GM12873 (cell line): Measurements from ENCODE around the gene CPNE7.

Experiments
- TF ChIP-seq, protein P1 (sequence below): IDR thresholded peaks from 2 replicates; pipeline ENCODE4 v1.5.1; 2012; ENCODE audit warnings: low read depth, mild to moderate bottlenecking, moderate library complexity, low read length, control low read depth; ENCODE audit not compliant: insufficient read depth; ENCODE audit errors: missing control alignments

CPNE7 gene

DNA sequence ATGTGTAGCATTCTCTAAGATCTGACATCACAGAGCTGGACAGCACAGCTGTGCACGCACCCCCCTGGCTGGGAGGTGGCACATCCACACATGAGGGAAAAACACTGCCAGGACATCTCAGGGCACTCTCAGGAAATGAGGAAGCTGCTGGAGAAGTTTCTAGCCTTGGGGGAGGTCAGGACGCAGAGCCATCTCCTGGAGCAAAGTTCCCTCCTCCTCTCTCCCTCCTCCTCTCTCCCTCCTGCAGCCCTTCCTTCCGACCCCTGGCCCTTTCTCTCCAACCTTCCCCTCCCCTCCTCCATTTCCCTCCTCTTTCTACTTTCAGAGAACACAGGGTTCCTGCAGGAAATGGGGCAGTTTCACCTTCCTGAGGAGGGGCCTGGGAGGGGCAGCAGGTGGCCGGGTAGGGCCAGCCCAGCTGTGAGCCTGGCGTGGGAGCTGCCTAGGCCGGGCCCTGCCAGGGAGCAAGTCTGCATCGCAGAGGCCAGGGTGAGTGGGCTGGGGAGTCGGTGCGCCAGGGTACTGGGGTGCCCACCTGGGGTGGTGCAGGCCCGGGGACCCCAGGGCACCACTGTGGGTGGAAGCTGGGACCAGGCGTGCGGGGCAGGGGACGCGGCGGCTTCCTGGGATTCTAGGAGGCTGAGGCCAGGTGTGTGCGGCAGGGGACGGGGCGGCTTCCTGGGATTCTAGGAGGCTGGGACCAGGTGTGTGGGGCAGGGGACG lies 37.8 kb downstream of the CPNE7 start, which contains the start of gene DPEP1:
Gene DPEP1 (plus strand): TSS at position 412 of the 723 bp plus-strand sequence. CDS start 16,769 bp downstream, outside the sequence.
- TF ChIP-seq, protein P1, sequence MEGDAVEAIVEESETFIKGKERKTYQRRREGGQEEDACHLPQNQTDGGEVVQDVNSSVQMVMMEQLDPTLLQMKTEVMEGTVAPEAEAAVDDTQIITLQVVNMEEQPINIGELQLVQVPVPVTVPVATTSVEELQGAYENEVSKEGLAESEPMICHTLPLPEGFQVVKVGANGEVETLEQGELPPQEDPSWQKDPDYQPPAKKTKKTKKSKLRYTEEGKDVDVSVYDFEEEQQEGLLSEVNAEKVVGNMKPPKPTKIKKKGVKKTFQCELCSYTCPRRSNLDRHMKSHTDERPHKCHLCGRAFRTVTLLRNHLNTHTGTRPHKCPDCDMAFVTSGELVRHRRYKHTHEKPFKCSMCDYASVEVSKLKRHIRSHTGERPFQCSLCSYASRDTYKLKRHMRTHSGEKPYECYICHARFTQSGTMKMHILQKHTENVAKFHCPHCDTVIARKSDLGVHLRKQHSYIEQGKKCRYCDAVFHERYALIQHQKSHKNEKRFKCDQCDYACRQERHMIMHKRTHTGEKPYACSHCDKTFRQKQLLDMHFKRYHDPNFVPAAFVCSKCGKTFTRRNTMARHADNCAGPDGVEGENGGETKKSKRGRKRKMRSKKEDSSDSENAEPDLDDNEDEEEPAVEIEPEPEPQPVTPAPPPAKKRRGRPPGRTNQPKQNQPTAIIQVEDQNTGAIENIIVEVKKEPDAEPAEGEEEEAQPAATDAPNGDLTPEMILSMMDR: no peak

DNA sequence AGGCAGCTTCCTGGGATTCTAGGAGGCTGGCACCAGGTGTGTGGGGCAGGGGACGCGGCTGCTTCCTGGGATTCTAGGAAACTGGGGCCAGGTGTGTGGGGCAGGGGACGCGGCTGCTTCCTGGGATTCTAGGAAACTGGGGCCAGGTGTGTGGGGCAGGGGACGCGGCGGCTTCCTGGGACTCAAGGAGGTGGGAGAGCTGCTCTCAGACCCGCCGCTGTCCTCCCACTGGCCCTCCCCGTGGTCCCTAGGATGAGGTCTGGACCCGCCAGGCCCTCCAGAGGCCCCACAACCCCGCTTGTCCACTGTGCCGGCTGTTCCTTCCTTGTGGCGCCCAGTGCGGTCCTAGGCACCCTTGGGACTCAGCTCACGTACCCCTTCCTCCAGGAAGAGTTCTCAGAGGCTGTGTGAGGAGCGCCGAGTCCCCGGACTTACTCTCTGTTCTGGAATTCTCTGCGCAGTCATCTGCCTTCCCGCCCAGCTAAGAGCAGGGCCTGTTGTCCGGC lies 38.4 kb downstream of the CPNE7 start:
- TF ChIP-seq, protein P1: no peak

DNA sequence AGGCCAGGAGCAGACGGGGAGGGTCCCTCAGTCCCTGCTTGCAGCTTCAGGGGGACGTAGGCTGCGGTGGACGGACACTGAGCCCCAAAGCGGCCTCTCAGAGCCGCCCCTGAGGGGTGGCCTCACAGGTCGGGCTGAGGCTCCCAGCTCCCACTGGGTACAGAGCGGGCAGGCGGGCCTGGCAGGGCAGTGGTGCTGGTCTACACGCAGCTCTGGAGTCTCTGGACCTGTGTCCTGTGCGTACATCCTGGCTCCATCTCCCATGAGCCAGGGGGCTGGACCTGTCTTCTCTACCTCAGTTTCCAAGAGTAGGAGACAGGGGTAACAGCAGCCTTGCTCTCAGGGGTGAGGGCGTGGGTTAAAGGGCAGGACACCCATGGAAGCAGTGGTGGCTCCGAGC lies 39.6 kb downstream of the CPNE7 start:
- TF ChIP-seq, protein P1: no peak

DNA sequence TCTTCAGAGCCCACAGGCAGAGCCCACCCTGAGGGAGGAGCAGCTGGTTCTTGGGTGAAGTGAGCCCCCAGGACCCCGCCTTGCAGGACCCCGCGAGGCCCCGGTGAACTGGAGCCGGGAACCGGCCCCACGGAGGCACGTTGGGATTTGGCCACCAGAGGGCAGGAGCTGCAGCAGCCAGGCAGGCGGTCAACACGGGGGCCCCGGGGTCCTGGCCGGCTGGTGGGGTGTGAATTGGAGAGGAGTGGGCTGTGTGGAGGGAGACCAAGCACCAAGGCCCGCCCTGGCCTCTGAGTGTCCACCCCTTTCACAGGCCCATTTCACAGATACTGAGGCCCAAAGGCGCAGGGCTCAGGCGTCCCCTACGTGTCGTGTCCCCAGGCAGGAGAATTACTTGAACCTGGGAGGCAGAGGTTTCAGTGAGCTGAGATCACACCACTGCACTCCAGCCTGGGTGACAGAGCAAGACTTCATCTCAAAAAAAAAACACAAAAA lies 40.1 kb downstream of the CPNE7 start:
- TF ChIP-seq, protein P1: peak; percentile 65

DNA sequence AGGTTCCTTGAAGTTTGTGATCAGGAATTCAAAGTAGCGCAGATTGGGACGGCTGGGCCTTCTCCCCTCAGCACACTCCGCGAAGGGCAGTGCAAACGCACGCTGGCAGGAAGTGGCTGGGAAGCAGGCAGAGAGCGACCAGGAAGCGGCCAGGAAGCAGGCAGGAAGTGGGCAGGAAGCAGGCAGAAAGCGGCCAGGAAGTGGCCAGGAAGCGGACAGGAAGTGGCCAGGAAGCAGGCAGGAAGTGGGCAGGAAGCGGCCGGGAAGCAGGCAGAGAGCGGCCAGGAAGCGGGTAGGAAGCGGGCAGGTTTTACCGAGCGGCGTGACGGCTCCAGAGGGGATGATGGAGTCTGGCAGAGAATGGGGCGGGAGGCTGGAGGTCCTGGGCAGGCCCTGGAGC lies 41.1 kb downstream of the CPNE7 start:
- TF ChIP-seq, protein P1: no peak

DNA sequence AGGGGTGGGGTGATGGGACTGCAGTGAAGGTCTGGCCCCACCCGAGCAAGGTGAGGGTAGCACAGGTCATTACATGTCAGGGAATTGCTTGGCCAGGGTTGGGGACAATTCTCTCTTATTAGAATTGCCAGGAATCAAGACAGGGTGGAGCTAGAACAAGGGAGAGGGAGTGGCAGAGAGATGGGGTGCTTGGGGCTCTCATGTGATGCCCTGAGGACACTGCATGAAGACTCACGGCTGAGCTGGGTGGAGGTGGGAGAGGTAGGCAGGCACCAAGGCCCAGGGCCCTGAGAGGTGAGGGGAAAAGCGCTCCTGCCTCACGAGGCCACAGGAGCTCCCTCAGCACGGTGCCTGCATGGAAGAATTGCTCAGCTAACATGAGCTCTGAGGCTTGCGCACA lies 41.5 kb downstream of the CPNE7 start:
- TF ChIP-seq, protein P1: no peak

DNA sequence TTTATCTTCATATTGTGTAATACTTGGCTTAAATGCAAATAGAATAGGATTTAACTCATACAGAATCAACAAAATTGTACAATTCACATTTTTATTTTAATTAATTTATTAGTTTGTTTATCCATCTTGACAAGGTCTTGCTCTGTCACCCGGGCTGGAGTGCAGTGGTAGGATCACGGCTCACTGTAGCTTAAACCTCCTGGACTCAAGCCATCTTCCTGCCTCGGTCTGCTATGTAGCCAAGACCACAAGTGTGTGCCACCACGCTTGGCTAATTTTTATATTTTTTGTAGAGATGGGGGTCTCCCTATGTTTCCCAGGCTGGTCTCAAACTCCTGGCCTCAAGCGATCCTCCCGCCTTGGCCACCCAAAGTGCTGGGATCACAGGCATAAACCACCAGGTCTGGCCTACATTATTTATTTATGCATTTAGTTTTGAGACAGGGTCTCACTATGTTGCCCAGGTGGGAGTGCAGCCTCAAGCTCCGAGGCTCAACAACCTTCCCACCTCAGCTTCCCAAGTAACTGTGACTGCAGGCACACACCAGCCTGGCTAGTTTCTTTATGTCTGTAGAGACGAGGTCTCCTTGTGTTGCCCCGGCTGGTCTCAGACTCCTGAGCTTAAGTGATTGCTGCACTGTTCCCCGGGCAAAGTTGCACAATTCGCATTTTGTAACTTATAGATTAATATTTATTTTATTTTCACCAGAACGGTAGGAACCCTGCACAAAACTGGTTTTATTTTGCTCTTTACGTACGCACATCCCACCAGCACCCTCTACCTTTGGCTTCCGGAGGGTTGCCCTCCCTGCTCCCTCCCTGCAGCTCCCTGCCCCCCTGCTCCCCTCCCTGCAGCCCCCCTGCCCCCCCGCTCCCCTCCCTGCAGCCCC lies 42.8 kb downstream of the CPNE7 start:
- TF ChIP-seq, protein P1: no peak
